Measurements from ENCODE around the gene RGL2.
A peak's percentile ranks its signal among the peaks of the same experiment; 100 is the strongest.
"Not testable (repeated sequence)": the region's sequence is repeated elsewhere in the genome, so short reads cannot be mapped to it uniquely, and the experiment has no call there.

RGL2 gene

GRCh38 chr6:33298773-33299236, at the start of gene RGL2:
Gene RGL2 (minus strand): TSS chr6:33298942. CDS start chr6:33298610, 332 bp downstream.
- DNase-seq (ENCODE audit: low spot score) = peak; percentile 69
- TF ChIP-seq, protein P1, sequence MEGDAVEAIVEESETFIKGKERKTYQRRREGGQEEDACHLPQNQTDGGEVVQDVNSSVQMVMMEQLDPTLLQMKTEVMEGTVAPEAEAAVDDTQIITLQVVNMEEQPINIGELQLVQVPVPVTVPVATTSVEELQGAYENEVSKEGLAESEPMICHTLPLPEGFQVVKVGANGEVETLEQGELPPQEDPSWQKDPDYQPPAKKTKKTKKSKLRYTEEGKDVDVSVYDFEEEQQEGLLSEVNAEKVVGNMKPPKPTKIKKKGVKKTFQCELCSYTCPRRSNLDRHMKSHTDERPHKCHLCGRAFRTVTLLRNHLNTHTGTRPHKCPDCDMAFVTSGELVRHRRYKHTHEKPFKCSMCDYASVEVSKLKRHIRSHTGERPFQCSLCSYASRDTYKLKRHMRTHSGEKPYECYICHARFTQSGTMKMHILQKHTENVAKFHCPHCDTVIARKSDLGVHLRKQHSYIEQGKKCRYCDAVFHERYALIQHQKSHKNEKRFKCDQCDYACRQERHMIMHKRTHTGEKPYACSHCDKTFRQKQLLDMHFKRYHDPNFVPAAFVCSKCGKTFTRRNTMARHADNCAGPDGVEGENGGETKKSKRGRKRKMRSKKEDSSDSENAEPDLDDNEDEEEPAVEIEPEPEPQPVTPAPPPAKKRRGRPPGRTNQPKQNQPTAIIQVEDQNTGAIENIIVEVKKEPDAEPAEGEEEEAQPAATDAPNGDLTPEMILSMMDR (IDR thresholded peaks at IDR 0.05; ENCODE audit: extremely low read depth, missing control alignments) = no peak

- TF ChIP-seq, protein P1 (IDR thresholded peaks at IDR 0.05; ENCODE audit: extremely low read depth, missing control alignments) = no peak
- no peak for DNase-seq (ENCODE audit: low spot score)
Observed at GRCh38 chr6:33347816-33348215, 49.1 kb upstream of the RGL2 start.

- DNase-seq (ENCODE audit: low spot score) = not testable (repeated sequence)
Observed at GRCh38 chr6:33346972-33347371, 48.2 kb upstream of the RGL2 start.

GRCh38 chr6:33344701-33345697, 46.3 kb upstream of the RGL2 start:
- TF ChIP-seq, protein P1 (IDR thresholded peaks at IDR 0.05; ENCODE audit: extremely low read depth, missing control alignments) = peak; percentile 25
- DNase-seq (ENCODE audit: low spot score) = peak; percentile 73

GRCh38 chr6:33343953-33344611, 45.3 kb upstream of the RGL2 start:
- peak; percentile 57 for DNase-seq (ENCODE audit: low spot score)
- TF ChIP-seq, protein P1 (IDR thresholded peaks at IDR 0.05; ENCODE audit: extremely low read depth, missing control alignments) = no peak

DNA sequence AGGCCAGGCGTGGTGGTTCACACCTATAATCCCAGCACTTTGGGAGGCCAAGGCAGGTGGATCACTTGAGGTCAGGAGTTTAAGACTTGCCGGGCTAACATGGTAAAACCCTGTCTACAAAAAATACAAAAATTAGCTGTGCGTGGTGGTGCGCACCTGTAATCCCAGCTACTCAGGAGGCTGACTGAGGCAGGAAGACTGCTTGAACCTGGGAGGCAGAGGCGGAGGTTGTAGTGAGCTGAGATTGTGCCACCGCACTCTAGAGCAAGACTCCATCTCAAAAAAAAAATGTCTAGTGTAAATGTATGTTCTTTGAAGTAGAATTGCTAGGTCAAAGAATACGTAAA, 44.8 kb upstream of the RGL2 start:
- not testable (repeated sequence) for DNase-seq (ENCODE audit: low spot score)

GRCh38 chr6:33339193-33339592, 40.5 kb upstream of the RGL2 start:
- no peak for DNase-seq (ENCODE audit: low spot score)
- TF ChIP-seq, protein P1 (IDR thresholded peaks at IDR 0.05; ENCODE audit: extremely low read depth, missing control alignments) = no peak

DNA sequence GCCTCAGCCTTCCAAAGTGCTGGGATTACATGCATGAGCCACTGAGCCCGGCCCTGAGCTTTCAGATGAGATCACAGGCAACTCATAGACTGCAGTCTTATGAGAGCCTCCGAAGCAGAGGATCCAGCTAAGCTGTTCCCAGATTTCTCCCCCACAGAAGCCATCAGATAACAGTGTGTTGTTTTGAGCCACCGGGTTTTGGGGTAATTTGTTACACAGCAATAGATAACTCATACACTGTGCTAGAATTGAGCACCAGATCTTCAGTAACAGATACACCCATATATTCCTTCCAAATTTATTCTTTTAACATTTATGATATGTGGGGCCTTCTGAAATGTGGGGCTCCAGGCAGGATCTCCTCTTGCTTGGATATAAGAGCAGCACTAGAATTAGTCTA, 37.8 kb upstream of the RGL2 start:
- DNase-seq (ENCODE audit: low spot score) = no peak
- TF ChIP-seq, protein P1 (IDR thresholded peaks at IDR 0.05; ENCODE audit: extremely low read depth, missing control alignments) = no peak

Measured in GM20000 (cell line).